KG1 (cell line): ENCODE data around the gene MCAM.

ENCODE experiments used
- DNase-seq: peaks from one replicate; lab custom pipeline; 2025; lab: John Stamatoyannopoulos, UW

The MCAM gene

DNA sequence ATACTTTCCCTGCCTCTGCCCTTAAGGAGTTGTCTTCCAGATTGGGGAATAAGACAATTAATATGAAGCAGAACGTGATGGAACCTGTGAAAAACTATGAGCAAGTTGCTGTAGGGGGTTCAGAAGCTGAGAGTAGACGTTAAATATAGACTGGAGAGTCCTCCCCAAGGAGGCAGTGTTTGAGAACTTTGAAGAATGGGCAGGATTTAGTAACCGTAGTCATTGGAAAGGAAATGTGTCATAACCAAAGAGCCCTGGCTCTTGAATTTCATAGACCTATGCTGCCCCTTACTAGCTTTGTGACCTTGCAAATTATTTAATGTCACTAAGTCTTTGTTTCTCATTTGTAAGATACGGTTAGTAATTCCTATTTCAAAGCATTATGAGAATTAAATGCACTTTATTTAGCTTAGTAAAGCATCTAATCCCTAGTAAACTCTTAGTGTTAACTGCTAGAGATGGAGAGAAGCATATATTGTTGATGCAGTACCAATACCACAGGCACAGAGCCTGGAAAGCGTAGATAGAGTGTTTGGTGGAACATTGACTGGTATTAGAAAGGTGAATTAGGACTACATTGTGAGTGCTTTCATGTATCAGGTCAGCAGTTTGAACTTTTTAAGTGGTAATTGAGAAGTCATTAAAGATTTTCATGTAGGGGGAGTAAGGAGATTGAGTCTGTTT is 54.1 kb downstream of the MCAM start:
- DNase-seq = no peak

DNA sequence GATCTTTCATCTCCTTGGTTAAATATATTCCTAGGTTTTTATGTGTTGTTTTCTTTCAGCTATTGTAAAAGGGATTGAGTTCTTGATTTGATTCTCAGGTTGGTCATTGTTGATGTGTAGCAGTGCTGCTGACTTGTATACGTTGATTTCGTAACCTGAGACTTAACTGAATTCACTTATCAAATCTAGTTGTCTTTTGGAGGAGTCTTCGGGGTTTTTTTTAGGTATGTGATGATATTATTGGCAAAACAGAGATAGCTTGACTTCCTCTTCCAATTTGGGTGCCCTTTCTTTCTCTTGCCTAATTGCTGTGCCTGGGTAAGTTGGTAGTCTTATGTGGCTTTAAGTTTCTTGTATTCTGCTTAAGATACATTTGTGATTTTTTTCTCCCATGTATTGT is 57.9 kb downstream of the MCAM start:
- no peak for DNase-seq
